GM19193 (cell line): ENCODE data around the gene OR2AT4.

Experiments used
- POLR2A ChIP-seq: IDR thresholded peaks from 4 replicates; pipeline ENCODE4 v1.6.1; 2011; ENCODE audit not compliant: insufficient read depth, insufficient read length; ENCODE audit errors: extremely low read depth

Gene OR2AT4

DNA sequence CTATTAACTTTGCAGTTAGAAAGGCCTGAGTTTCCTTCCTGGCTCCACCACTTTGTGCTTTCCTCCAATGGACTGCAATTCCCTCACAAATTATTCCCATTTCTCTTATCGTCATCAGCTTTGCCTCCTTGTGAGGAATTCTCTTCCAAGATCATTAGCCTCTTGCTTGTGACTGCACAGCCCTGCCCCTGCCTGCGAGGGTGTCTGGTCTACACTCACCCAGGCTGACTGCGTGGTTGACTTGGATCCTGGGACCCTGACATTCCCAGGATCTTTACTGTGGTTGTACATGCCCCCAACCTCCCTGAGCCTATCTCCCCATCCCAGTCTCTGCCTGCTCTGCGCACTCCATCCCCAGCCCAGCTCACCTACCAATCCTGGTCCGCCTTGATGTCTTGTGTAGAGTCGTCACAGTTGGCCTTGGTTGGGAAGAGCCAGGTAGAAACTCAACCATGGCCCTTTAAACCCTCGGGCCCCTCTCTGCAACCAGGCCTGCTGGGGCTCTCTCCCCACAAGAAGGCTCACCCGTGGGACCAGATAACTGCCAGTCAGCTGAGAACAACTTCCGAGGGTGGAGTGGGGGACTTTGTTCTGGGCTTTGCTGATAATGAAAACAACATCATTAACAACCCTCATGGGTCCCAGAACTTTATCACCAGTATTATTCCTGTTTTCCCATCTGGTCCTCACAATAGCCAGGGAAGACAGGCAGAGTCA is at the start of gene OR2AT4:
OR2AT4 (minus strand) TSS at position 421 of the 717 bp plus-strand sequence.
- no peak for TF ChIP-seq POLR2A

DNA sequence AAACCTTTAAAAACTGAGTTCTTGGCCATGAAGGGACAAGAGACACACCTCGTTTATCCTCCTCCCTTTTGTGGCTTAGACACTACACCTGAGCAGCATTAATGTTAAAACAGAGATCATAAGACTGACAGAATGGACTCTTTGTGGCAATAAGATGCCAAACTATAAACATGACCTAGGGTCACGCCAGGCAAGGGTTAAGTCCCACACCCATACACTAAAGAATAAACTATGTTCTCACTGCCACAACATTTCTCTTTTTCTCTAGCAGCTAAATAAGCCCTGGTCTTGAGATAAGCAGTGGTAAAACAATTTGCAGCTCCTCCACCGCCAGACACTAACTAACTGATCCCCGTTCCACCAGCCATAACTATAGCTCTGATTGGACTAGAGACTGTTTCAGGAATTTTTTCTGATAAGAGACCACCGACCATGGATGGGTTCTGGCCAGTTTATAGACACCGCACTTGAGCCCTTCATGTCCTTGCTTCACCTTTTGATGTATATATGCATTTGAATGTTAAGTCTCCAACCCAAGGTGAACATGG is 49.4 kb upstream of the OR2AT4 start:
- no peak for TF ChIP-seq POLR2A

DNA sequence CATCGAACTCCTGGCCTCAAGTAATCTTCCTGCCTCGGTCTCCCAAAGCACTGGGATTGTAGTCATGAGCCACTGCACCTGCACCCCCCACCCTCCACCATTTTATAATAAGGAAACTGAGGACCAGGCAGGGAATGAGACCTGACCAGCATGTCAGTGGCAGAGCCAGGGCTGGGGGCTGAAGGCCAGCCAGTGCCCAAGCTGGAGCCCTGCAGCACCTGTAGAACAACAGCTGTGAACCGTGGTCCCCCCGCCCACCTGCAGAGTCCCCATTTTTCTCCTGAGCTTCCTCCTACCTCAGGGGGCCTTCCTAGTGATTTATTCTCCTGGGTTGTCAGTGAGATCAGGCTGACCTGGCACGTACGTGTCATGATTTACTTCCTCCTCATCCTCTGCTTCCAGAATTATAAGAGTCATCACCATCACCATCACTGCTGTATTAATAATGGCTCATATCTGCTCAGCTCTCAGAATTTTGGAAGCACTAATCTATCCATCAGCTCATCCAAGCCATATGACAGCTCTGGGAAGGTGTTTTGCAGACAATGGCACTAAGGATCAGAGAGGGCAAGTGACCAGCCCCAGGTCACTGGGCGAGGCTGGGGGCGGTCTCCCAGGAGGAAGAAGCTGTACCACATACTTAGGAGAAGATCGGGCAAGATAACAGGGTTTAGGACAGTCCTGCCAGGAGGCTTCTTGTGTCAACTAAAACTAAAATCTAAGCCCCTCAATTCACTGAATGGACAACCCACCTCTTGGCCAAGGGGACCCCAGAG is 48.7 kb upstream of the OR2AT4 start:
- no peak for TF ChIP-seq POLR2A

DNA sequence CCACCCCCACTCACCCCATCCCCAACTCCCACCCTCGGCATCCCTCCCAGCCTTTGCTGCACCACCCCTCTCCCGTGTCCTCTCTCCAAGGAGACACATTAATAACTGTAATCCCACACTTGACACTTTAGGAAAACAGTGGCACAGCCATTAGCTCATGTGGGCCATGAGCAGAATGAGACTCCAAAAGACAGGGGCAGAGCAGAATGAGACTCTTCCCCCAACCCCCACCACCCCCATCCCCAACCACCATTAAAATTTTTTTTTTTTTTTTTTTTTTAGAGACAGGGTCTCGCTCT is 48.0 kb upstream of the OR2AT4 start:
- no peak for TF ChIP-seq POLR2A

DNA sequence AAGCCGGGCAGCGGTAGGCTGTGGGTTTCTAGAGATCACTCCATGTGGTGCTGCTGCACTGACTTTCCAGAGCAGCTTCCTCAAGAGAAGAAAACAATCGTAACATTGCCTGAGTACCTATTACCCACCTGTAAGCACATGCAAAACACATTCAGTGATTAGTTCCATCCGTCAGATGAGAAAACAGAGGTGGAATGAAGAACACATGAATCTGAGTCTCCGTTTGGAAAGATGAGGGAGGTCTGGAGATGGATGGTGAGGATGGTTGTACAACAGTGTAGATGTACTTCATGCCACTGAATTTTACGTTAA is 46.7 kb upstream of the OR2AT4 start:
- TF ChIP-seq POLR2A = no peak

DNA sequence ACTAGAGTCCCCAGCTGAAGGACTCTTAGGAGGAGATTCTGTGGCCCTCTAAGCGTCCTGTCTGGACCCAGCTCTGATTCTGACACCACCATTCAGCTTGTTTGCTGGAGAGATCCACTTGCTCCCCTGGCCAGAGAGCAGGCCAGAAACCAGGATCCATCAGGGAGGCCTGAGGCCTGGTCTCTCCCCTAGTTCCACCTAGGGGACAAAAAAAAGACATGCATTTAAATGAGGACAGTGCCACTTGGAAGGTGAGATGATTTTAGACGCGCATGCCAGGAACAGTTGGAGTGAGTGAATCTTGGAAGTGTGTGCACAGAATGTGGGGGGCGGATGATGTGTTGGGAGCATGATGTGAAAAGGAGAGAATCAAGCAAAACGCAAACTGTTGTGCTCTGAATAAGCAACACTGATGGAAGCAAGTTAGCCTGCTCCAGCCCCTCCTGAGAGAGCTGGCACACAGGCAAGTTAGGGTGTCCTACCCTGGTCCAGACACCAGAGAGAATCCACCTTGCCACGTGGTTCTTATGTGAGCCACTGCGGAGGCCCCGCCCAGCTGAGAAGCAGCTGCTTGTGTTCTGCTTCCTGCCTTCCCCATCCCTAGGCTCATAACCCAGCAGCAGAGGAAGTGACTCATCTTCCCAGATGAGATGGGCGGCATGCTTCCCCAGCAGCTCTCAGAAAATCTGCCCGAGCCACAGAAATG is 46.2 kb upstream of the OR2AT4 start:
- TF ChIP-seq POLR2A = no peak

- no peak for TF ChIP-seq POLR2A
Measured at GRCh38 chr11:75141166-75141565, 44.5 kb upstream of the OR2AT4 start.

GRCh38 chr11:75140269-75141138 is 43.8 kb upstream of the OR2AT4 start:
- no peak for TF ChIP-seq POLR2A

DNA sequence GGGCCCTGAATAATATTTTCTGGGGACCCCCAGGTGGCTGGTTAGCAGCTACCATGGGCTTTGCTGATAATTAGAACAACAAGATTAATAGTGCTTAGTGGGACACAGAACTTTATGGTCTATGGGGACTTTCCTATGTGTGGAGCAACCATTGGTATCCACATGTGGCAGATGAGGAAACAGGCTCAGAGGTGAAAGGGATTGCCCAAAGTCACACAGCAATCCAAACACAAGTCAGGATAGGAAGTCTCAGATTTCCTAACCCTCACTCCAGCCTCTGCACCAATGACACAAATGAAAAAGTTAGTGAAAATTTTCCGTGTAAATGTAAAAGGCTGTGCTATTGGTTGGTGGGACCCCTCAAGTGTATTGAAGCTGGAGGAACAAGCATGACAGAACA is 39.0 kb upstream of the OR2AT4 start:
- TF ChIP-seq POLR2A = no peak

- no peak for TF ChIP-seq POLR2A
Measured at GRCh38 chr11:75135021-75135650, 38.5 kb upstream of the OR2AT4 start.

GRCh38 chr11:75133976-75134375 is 37.3 kb upstream of the OR2AT4 start:
- TF ChIP-seq POLR2A = no peak

DNA sequence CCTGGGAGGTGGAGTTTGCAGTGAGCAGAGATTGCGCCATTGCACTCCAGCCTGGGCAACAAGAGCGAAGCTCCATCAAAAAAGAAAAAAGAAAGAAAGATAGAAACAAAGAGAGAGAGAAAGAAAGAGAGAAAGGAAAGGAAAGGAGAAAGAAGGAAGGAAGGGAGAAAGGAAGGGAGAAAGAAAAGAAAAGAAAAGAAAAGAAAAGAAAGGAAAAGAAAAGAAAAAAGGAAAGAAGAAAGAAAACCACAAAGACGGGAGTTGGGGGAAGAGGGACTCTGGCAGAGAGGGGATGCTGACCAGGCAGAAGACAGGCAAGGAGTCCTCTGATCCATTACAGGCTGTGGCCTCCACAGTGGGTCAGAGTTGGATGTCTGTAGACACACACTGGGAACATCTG is 35.4 kb upstream of the OR2AT4 start:
- no peak for TF ChIP-seq POLR2A

GRCh38 chr11:75126564-75126963 is 29.9 kb upstream of the OR2AT4 start:
- no peak for TF ChIP-seq POLR2A

GRCh38 chr11:75118577-75118976 is 21.9 kb upstream of the OR2AT4 start:
- TF ChIP-seq POLR2A = no peak
